Activated naive CD4-positive, alpha-beta T cell treated with anti-CD3 and anti-CD28 coated beads, Interleukin-2, amount 50 U/mL, for 16 hours (primary cell): ENCODE results near the gene ZCCHC2.

ENCODE experiments used
- DNase-seq: peaks from one replicate; pipeline ENCODE4 v3.0.0-alpha.2; 2020

ZCCHC2 gene

DNA sequence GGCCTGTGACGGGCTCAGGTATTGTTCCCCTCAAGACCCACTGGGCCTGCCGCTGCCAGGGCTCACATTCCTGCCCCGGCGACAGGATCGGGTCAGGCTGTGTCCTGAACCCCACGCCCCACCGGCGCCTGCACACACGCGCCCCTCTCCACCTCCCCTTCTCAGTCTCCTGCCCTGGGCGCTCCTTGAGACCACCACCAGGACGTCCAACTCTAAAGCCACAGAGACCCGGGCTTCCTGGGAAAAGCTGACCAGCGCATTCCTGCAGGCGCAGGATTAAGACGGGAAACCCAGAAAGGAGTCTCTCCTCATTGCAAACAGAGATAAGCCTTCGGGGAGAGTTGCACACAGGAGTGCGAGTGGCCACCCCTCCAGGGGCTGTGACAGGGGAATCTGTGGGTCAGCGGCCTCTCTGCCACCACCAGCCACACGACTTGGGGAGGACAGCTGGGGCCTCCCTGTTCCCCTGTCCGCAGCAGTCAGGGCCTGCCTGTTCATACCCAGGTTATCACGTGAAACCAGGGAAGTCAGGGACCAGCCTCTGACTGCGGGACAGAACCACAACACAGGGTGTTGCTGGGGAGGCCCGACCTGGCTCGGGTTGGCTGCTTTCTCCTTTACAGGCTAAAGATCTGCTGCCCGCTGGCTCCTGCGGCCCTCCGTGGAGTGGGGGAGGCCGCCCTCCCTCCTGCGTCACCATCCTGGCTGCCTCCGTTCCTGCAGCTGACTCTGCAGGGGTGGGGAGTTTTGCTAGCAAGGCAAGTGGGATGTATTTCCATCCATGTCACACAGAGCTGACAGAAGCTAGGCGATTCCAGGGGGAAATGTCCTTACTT is 88.8 kb downstream of the ZCCHC2 start:
- DNase-seq, result no peak

DNA sequence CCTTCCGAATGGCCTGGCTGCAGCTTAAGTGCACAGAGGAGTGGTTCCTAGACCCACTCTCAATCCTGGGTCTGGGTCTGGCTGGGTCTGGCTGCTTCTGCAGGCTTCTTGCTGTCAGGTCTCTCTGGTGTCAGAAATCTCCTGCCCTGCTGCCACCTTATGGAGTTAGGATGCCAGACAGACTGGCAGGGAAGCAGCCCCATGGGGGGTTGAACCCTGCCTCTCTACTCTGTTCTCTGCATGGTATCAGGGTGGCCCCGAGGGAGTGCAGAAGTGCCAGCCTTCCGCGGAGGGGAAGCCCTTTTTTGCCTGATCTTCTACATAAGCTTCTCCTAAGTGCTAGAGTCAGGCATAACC is 89.4 kb downstream of the ZCCHC2 start:
- DNase-seq, result no peak

DNA sequence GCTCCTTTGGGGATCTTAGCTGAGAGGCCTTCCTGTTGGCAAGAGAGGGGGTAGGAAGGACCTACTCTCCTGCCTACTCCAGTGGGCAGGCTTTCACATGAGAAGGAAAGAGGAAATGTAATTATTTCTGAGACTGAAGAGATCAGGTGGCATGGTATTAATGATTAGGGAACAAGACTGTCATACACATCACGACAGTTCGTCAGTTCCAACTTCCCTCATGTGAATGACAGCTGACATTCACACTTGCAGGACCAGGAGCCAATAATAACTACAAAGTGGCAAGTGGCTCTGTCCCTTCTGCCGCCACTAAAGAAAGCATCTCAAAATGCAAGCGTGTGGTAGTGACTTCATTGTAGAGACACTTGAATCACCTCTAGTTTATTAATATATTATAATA is 90.0 kb downstream of the ZCCHC2 start:
- no peak for DNase-seq

DNA sequence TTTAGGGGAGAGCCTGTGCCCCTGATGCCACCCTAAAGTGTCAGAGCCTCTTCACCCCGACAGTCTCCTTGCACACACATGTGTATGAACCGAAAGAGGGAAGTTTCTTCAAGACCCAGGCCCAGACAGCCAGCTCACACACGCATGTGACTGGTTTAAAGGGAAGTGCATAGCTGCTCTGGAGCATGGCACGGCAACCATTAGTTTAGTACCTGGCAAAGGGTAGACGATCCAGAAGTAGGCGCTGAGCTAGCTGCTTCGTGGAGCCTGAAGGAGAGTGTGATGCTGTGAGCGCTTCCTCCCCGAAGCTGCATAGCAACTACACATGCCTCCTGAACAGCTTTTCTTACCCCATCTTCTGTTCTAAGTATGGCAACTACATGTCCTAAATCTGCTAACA is 91.7 kb downstream of the ZCCHC2 start:
- no peak for DNase-seq

DNA sequence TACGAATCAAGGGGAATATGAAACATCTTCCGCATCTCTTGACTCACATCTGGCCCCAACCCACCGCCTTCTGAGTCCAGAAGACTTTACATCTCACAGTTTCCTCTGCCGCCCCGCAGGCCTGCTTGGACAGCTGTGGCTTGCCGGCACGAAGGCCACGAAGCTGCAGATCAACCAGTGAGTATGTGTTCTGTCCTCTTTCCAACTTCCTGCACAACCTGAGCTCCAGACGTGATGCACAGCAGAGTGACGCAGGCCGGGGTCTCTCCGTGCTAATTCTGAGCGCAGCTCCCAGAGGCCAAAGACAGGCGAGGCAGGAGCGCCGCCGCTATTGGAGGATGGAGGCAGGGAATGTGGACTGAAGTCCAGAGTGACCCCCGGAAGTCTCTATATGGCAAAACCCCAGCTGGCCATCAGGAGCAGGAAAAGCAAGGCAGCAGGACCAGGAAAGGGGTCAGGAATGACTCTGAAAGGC is 93.5 kb downstream of the ZCCHC2 start:
- no peak for DNase-seq

DNA sequence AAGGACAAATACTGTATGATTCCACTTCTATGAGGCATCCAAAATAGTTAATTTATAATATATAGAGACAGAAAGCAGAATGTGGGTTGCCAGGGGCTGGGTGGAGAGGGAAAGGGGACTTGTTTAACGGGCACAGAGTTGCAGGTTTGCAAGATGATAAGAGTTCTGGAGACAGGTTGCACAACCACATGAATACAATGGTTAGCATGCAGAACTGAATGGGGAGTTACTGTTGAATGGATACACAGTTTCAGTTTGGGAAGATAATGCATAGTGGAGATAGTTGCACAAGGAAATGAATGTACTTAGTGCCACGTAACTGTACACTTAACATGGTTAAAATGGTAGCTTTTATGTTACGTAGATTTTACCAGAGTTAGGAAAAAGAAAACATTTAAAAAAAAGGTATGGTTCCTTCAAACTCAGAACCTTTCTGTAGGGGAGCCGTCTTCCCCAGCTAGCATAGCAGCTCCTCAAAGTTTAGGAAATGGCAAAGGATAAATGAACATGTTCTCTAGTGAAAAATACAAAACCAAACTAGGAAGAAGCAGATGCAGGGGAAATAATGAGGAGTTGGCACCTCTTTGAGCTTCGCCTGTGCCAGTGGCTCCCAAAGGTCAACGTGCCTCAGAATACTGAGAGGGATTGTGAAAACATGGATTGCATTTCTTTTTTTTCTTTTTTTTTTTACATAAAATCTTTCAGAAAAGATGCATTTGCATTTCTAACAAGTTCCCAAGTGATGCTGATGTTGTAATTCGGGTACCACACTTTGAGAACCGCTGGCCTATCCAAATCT is 95.2 kb downstream of the ZCCHC2 start:
- DNase-seq, result no peak

DNA sequence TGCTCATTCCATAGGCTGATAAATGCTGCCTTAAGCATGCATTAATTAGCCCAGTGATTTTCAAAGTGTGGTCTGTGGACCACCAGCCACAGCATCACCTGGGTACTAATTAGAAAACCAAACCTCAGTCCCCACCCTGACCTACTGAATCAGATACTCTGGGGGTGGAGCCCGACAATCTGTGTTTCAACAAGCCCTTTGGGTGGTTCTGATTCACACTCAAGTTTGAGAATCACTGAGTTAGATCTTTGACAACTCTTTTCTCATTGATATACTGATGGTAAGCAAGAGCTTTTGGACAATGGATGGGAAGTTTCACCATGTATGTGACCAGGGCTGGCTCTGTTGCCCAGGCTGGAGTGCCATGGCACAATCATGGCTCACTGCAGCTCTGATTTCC is 95.9 kb downstream of the ZCCHC2 start:
- DNase-seq, result no peak

DNA sequence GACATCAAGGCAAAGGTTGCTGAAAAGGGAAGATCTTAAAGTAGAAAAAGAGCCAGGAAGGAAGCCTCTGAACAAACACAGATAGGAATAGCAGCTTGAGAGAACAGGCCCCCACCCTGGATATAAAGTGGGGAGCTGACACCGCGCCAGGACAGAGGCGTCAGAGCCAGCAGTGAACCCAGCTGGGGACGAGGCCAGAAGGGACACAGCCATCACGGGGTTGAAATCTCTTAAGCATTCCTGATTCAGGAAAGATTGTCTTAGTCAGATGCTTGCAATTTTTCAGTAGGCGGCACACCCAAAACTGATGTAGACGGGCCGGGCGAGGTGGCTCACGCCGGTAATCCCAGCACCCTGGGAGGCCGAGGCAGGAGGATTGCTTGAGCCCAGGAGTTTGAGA is 98.7 kb downstream of the ZCCHC2 start:
- DNase-seq, result no peak

DNA sequence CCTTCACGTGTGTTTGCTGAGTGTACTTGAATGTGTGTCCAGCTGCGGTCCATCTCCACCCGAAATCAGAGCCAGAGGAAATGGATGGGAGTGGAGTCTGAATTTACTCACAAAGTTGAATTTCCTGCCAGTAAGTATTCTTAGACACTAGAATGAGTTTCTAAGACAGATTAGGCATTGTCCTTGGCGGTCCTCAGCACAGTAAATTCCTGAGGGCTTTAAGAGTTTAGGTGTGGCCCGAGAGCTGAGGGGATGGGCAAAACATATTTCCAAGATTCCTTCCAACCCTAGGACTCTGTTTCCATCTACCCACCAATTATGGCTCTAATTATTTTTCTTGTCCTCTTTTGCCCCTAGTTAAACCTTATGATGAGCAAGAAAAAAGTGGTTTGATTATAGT is 102.2 kb downstream of the ZCCHC2 start:
- DNase-seq, result no peak
